GM12873 (cell line): ENCODE results near the gene THAP7.

ENCODE experiments used
- TF ChIP-seq, protein P1 (sequence below): IDR thresholded peaks from 2 replicates; pipeline ENCODE4 v1.5.1; 2012; ENCODE audit warnings: low read depth, mild to moderate bottlenecking, moderate library complexity, low read length, control low read depth; ENCODE audit not compliant: insufficient read depth; ENCODE audit errors: missing control alignments

The THAP7 gene

DNA sequence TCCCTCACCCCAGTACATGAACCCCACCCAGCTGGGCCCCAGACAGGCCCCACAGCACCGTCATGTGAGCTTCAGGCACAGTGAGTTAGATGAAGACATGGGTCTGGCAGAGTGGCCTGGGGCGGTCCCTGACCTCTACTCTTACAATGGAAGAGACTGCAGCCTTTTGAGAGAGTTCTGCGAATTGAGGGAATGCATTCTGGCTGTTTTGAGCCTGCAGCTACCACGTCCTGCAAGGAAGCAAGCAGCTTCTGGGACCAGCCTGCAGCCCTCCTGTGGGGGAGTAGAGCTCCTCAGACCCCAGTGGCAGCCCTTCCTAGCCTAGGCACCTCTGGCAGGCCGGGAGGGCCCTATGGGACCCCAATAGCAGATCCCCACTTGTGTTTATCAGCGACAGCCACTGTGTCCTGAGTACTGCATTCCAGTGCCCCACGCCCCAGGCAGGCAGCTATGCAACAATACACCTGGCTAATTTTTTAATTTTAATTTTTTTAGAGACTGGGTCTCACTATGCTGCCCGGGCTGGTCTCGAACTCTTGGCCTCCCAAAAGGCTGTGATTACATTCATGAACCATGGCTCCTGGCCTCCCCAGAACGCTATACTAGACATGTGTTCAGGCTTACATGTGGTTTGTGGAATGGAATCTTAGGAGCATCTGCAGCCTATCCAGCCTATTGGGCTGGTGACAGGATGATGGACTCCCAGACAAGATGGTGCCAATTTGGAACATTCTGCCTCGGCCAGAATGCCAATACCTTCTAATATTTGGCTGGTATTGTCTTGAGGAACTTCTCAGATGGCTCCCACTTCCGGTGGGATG is 31.2 kb upstream of the THAP7 start:
- TF ChIP-seq, protein P1, sequence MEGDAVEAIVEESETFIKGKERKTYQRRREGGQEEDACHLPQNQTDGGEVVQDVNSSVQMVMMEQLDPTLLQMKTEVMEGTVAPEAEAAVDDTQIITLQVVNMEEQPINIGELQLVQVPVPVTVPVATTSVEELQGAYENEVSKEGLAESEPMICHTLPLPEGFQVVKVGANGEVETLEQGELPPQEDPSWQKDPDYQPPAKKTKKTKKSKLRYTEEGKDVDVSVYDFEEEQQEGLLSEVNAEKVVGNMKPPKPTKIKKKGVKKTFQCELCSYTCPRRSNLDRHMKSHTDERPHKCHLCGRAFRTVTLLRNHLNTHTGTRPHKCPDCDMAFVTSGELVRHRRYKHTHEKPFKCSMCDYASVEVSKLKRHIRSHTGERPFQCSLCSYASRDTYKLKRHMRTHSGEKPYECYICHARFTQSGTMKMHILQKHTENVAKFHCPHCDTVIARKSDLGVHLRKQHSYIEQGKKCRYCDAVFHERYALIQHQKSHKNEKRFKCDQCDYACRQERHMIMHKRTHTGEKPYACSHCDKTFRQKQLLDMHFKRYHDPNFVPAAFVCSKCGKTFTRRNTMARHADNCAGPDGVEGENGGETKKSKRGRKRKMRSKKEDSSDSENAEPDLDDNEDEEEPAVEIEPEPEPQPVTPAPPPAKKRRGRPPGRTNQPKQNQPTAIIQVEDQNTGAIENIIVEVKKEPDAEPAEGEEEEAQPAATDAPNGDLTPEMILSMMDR, result no peak

DNA sequence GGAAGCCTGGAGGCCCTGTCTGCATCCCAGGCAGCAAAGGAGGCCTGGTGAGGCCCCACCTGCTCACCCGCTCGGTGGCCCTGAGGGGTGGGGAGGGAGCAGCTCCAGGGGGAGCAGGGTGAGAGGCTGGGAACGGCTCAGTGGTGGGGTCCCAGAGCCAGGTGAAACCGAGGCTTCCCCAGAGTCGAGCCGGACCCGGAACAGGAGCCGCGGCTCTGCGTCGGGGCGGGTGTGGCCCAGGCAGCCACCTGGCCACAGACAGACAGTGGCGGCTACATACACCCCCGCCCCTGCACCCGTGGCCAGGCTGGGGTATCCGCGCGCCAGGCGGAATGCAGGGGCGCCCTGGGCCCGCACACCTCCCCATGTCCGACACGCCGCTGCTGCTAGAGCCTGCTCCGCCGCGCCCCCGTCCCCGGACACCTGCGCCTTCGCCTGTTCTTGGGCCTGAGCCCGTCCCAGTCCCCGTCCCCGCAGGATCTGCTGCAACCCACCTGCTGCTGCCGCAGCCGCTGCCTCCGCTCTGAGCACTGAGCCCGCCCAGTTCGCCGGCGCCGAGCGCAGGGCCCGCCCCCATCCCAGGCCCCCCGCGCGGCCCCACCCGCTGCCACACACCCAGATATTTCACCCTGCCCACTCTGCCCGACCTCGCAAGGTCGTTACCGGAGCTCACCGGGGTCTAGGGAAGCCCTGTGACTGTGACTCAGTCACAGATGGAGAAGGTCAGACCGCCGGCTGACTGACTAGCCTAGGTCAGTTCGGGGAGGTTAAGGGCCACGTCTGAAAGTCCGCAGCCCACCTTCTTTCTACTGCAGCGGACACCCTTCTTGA is 30.3 kb upstream of the THAP7 start, which contains the start of gene SLC7A4:
Gene SLC7A4, minus strand, starts transcription at position 525 of the 831 bp plus-strand sequence. CDS start 749 bp downstream, outside the sequence.
- TF ChIP-seq, protein P1, result no peak

DNA sequence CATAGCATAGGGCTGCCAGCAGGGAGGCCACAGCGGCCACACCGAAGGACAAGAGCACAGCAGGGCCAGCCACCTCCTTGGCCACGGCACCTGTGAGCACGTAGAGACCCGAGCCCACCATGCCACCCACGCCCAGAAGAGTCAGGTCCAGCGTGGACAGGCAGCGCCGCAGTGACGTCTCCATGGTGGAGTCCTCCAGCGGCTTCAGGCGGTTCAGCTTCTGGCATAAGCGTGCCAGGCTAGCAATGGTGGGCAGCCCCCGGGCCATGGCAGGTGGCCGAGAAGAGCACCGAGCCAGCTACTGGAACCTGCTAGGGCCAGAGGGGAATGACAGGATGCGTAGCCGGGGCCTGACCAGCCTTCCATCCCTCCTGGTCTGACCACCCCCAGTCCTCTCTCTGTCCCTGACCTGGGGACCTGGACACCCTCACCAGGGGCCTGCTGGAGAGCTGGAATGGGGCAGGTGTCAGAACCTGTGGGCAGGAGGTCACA is 29.7 kb upstream of the THAP7 start:
- TF ChIP-seq, protein P1, result no peak

DNA sequence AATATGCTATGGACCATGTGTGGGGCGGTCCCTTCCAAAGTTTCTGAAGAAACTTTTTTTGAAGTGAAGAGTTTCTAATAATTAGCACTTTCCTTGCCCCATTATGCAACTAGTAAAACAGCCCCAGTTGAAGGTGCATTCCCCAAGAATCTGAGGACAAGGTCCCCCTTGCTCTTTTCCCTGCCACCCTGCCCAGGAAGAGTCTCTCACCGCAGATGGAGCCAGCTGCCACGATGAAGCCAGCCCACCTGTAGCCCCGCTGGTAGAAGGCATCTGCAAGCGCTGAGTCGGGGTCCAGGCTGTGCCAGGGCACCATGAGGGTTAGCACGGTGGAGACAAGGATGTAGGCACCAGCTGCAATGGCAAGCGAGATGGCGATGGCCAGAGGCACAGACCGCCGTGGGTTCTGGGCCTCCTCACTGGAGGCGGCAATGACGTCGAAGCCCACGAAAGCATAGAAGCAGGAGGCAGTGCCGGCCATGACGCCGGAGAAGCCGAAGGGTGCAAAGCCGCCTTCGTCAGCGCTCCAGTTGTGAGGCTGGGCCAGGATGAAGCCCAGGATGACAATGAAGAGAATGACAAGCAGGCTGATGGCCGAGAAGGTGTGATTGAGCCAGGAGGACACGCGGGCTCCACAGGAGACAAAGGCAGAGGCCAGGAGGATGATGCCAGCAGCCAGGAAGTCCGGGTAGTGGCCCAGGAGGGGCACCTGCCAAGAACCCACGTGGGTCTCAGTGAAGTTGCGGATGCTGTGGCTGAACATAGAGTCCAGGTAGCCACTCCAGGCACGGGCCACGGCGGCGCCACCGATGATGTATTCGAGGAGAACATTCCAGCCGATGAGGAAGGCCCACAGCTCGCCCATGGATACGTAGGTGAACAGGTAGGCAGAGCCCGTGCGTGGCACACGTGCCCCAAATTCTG is 29.0 kb upstream of the THAP7 start:
- TF ChIP-seq, protein P1, result no peak

DNA sequence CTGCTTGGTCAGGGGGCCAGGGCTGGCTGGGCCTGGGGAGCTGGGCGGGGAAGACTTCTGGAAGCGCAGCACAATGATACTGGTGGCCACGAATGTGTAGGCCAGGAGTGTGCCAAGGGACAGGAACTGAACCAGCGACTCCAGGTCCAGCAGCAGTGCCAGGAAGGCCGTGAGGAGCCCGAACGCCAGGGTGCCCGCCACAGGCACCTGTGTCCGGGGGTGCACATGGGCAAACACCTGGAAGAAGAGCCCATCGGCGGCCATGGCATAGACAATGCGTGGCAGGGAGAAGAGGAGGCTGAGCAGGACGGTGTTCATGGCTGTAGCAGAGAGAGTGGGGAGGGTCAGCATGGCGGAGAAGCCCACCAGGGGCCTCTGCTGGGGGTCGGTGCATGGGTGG is 28.1 kb upstream of the THAP7 start:
- TF ChIP-seq, protein P1, result no peak

DNA sequence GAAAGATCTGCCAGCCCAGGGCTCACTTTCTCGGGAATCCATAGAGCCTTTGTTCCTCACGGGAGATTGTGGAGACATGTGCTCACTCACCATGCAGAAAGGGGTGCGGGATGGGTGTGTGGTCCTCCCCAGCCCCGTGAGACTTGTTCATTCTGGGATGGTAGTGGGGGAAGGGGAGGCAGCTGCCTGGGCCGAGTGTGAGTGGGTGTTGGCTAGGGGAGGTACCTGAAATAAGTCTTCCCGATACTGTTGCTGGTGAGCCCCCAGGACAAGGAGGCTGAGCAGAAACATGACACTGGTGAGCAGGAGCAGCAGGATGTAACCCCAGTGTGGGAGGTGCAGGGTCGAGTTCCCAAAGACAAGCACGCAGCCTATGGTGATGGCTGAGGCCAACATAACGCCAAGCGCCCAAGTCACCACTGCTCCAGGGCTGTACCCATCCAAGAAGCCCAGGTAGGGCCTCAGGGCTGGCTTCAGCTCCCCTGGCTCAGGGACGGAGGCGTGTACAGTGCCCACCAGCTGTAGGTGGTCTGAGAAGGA is 27.6 kb upstream of the THAP7 start:
- TF ChIP-seq, protein P1, result no peak
